ENCODE results near the gene CADPS2.
"Not testable (repeated sequence)": the region's sequence is repeated elsewhere in the genome, so short reads cannot be mapped to it uniquely, and the experiment has no call there.

CADPS2 gene

DNA sequence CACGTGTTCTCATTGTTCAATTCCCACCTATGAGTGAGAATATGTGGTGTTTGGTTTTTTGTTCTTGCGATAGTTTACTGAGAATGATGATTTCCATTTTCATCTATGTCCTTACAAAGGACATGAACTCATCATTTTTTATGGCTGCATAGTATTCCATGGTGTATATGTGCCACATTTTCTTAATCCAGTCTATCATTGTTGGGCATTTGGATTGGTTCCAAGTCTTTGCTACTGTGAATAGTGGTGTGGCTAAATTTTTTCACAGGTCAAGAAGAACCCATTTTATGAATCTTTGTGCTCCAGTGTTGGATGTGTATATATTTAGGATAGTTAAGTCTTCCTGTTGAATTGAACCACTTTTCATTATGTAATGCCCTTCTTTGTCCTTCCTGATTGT lies 250.8 kb downstream of the CADPS2 start:
- H3K4me3 ChIP-seq (ENCODE audit: low read length); DNase-seq (ENCODE audit: low read depth, low spot score): not testable (repeated sequence)

DNA sequence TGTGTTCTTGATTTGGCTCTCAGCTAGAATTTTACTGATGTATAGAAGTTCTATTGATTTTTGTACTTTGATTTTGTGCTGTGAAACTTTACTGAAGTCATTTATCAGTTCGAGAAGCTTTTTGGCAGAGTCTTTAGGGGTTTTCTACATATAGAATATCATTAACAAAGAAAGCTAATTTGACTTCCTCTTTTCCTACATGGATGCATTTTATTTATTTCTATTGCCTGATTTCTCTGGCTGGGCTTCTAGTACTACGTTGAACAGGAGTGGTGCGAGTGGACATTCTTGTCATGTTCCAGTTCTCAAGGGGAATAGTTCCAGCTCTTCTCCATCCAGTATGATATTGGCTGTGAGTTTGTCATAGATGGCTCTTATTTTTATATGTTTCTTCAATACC lies 252.8 kb downstream of the CADPS2 start:
- H3K4me3 ChIP-seq (ENCODE audit: low read length): no peak overlapping the region
- DNase-seq (ENCODE audit: low read depth, low spot score): no peak

DNA sequence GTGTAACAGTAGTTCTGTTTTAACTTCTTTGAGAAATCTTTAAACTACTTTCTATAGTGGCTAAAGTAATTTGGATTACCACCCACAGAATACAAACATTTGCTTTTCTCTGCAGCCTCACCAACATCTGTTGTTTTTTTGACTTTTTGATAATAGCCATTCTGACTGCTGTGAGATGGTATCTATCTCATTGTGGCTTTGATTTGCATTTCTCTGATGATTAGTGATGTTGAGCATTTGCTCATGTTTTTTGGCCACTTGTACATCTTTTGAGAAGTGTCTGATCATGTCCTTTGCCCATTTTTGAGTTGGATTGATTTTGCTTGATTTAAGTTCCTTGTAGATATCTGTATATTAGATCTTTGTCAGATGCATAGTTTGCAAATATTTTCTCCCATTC lies 254.0 kb downstream of the CADPS2 start:
- no peak for DNase-seq (ENCODE audit: low read depth, low spot score)
- no peak overlapping the region for H3K4me3 ChIP-seq (ENCODE audit: low read length)

DNA sequence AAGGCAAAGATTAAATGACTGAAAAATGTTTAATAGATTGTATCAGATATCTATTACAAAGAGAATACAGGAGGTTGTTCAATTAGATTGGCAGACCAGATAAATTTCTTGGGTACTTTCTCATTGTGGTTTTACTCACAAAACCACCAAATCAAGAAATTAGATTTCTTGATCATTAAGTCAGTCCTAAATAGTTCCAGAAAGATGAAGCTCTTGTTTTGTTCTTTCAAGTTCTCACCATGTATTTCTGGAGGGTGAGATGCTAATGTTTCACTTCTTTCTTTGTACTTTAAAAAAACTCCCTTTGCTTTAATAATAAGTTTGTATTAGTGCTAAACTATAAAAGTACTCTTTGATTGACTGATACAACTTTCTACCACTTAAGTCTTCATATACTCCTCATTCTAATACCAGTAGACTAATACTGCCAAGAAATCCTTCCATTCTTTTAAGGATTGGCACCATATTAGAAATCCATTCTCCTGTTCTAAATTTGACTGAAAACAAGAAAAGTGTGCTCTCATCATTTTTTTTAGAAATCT lies 256.8 kb downstream of the CADPS2 start:
- H3K4me3 ChIP-seq (ENCODE audit: low read length): no peak overlapping the region
- DNase-seq (ENCODE audit: low read depth, low spot score): no peak

GRCh38 chr7:122628651-122629411 lies 257.4 kb downstream of the CADPS2 start:
- no peak overlapping the region for H3K4me3 ChIP-seq (ENCODE audit: low read length)
- DNase-seq (ENCODE audit: low read depth, low spot score): no peak

GRCh38 chr7:122626785-122627184 lies 259.5 kb downstream of the CADPS2 start:
- no peak for DNase-seq (ENCODE audit: low read depth, low spot score)
- H3K4me3 ChIP-seq (ENCODE audit: low read length): no peak overlapping the region

DNA sequence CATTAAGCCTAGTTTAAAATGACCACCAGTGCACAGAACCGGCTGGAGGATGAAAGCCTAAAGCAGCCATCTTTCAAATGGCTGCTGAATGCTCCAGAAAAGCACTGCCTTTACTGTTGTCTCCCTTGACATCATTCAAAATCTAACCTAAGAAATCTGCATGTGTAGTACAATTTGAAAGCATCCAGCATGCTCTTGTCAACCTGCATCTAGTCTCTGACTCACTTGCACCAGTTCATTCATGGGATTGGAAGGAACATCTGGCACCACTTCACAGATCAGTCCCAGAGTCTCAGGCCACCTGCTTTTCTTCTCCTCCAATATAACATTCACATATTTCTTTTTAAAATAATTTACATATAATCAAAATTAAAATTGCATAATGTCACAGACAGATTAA lies 263.6 kb downstream of the CADPS2 start:
- no peak overlapping the region for H3K4me3 ChIP-seq (ENCODE audit: low read length)
- DNase-seq (ENCODE audit: low read depth, low spot score): no peak

DNA sequence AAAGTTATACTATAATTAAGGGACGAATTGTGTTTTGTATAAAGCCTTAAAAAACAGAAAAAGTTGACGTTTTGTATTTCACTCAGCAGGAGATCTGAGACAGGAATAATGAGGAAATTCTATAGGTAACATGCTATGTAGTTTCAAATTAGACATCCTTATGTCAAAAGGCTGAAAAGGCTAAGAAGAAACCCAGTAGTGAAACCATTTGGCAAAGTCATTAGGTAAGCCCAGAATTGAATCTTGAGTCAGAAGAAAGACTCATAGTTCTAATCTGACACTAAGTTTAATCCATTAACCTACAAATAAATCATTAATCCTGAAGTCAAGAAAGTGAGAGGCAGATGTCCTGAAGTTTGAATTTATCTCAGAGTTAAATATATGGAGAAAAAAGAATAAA lies 266.6 kb downstream of the CADPS2 start:
- DNase-seq (ENCODE audit: low read depth, low spot score): no peak
- H3K4me3 ChIP-seq (ENCODE audit: low read length): no peak overlapping the region

- no peak for DNase-seq (ENCODE audit: low read depth, low spot score)
- no peak overlapping the region for H3K4me3 ChIP-seq (ENCODE audit: low read length)
These were observed 267.6 kb downstream of the CADPS2 start for GRCh38 chr7:122618585-122619189.

DNA sequence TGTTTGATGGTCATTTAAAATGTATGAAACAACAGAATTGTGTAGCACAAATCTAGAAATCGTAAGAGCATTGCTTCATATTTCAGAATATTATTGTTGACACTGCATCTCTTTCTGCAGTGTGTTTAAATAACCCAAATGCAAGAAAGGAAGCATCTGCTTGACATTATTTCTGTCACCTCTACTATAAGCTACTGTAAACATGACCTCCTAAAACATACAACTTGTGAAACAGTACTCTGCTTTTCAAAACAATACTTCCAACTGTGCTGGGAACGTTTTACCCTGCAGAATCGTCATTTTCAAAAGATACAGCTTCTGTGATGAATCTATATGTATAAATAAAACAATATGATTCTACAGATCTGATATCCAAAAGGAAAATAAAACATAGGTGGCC lies 269.3 kb downstream of the CADPS2 start:
- no peak overlapping the region for H3K4me3 ChIP-seq (ENCODE audit: low read length)
- DNase-seq (ENCODE audit: low read depth, low spot score): no peak

DNA sequence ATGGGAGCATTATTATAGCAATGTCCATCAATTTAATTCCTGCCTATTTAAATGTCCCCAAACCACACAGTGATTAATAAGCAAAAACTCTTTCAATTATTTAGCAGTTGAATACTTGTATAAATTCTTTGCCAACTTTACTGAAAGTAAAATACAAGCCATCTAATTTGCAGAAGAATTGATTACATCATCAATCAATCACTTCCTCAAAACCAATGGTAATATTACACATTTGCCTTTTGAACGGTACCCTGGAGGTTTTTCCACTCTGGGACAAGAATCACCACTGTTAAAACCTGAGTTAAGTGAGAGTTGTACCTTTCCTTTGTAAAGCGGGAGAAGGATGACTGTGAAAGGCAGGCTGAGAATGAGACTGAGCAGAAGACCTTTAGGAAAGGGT lies 280.3 kb downstream of the CADPS2 start:
- no peak overlapping the region for H3K4me3 ChIP-seq (ENCODE audit: low read length)
- DNase-seq (ENCODE audit: low read depth, low spot score): no peak

- H3K4me3 ChIP-seq (ENCODE audit: low read length): no peak overlapping the region
- no peak for DNase-seq (ENCODE audit: low read depth, low spot score)
These were observed 282.0 kb downstream of the CADPS2 start for GRCh38 chr7:122604251-122604650.

GRCh38 chr7:122602800-122603199 lies 283.5 kb downstream of the CADPS2 start:
- DNase-seq (ENCODE audit: low read depth, low spot score): no peak
- H3K4me3 ChIP-seq (ENCODE audit: low read length): no peak overlapping the region

- H3K4me3 ChIP-seq (ENCODE audit: low read length): no peak overlapping the region
- DNase-seq (ENCODE audit: low read depth, low spot score): no peak
These were observed 285.6 kb downstream of the CADPS2 start for GRCh38 chr7:122600630-122601029.

DNA sequence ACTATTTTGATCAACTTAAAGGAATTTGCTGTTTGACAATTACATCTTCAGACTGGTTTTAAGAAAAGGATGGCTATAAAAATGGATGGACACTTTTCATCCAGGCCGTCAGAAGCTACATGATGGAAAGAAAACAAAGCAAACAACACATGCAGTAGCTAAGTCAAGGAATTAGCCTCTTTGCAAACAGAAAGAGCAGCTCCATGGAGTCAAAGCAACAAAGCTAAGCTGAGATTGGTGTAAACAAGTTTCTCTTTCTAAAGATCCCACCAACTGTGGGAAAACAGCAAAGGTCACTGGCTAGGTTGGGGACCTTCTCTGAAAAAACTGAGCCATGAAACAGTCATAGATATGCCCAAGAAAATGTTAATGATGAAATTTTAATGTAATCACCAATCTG lies 286.2 kb downstream of the CADPS2 start:
- no peak overlapping the region for H3K4me3 ChIP-seq (ENCODE audit: low read length)
- no peak for DNase-seq (ENCODE audit: low read depth, low spot score)

DNA sequence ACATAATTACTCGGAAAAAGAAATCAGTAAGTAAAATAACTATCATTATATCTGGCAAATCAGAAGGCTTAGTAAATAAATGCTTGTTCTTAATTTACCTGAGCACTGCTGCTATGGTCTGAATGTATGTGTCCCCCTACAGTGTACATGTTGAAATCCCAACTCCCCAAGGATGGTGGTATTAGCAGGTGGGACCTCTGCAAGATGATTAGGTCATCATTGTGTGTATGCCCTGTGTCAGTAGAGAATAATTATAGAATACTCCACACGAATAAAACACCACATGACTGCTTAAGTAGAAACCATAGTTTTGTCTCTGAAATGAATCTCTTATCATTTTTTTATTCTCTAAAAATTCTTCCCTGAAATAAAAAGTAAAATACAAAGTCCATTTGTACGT lies 289.0 kb downstream of the CADPS2 start:
- no peak overlapping the region for H3K4me3 ChIP-seq (ENCODE audit: low read length)
- DNase-seq (ENCODE audit: low read depth, low spot score): no peak

DNA sequence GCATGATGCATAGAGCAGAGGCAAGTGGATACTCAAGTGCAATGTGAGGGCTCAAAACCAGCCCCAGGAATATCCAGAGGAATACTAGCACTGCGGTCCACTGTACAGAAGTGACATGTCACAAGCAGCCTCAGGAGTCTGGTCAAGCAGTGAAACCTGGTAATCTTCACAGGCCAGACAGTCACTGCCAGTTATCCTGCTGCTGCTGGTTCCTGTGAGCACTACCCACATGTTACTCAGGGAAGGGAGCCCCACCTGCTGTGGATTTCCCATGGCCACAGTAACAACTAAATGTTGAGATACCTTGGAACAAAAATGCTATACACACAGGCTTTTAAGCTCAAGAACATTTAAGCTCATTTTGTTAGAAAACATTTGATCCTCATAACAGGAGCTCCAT lies 290.4 kb downstream of the CADPS2 start:
- no peak overlapping the region for H3K4me3 ChIP-seq (ENCODE audit: low read length)

GRCh38 chr7:122588621-122589020 lies 297.6 kb downstream of the CADPS2 start:
- H3K4me3 ChIP-seq (ENCODE audit: low read length): no peak overlapping the region
- DNase-seq (ENCODE audit: low read depth, low spot score): no peak

More for the DNA sequence above, 290.4 kb downstream of the CADPS2 start:
- DNase-seq (ENCODE audit: low read depth, low spot score): no peak

GRCh38 chr7:122584676-122585251 lies 301.5 kb downstream of the CADPS2 start:
- DNase-seq (ENCODE audit: low read depth, low spot score): no peak
- no peak overlapping the region for H3K4me3 ChIP-seq (ENCODE audit: low read length)

DNA sequence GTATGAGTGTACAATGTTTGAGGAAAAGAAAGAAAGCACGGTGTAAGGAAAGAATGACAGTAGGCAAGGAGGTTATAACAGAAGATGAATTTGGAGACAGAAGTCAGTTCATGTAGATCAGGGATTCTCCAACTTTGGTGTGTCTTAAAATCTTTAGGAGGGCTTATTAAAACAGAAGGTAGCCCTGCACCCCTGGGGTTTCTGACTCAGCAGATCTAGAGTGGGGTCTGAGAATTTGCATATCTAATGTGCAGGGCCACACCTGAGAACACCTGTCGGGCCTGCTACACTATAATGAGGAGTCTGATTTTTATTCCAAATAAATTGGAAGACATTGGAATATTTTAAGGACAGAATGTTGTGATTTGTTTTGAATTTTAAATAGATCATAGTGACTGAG lies 307.9 kb downstream of the CADPS2 start:
- H3K4me3 ChIP-seq (ENCODE audit: low read length): no peak overlapping the region
- no peak for DNase-seq (ENCODE audit: low read depth, low spot score)

All from Jurkat, Clone E6-1 (cell line).